ENCODE results near the gene GDPGP1.
"Not testable (repeated sequence)": the region's sequence is repeated elsewhere in the genome, so short reads cannot be mapped to it uniquely, and the experiment has no call there.

GDPGP1 gene

GRCh38 chr15:90287946-90288345 is 53.9 kb downstream of the GDPGP1 start:
- no peak for DNase-seq (ENCODE audit: low spot score)
- in situ Hi-C loops (cut with MboI; ENCODE audit: low sequenced_read_pairs, unreplicated experiment): no loop called here
- TF ChIP-seq CTCF (IDR thresholded peaks at IDR 0.05; ENCODE audit: borderline replicate concordance, control extremely low read depth, extremely low read depth, insufficient read depth, missing control alignments): no peak

- DNase-seq (ENCODE audit: low spot score): peak; percentile 41
- in situ Hi-C loops (cut with MboI; ENCODE audit: low sequenced_read_pairs, unreplicated experiment): no loop called here
These were observed 57.8 kb downstream of the GDPGP1 start for GRCh38 chr15:90291679-90292356.

GRCh38 chr15:90293040-90293810 is 59.2 kb downstream of the GDPGP1 start:
- in situ Hi-C loops (cut with MboI; ENCODE audit: low sequenced_read_pairs, unreplicated experiment): not testable (repeated sequence)
- DNase-seq (ENCODE audit: low spot score): peak; percentile 62
- peak; percentile 85 for TF ChIP-seq CTCF (IDR thresholded peaks at IDR 0.05; ENCODE audit: borderline replicate concordance, control extremely low read depth, extremely low read depth, insufficient read depth, missing control alignments)

More at GRCh38 chr15:90291679-90292356, 57.8 kb downstream of the GDPGP1 start:
- TF ChIP-seq CTCF (IDR thresholded peaks at IDR 0.05; ENCODE audit: borderline replicate concordance, control extremely low read depth, extremely low read depth, insufficient read depth, missing control alignments): no peak

GRCh38 chr15:90294159-90294558 is 60.1 kb downstream of the GDPGP1 start:
- no peak for TF ChIP-seq CTCF (IDR thresholded peaks at IDR 0.05; ENCODE audit: borderline replicate concordance, control extremely low read depth, extremely low read depth, insufficient read depth, missing control alignments)
- in situ Hi-C loops (cut with MboI; ENCODE audit: low sequenced_read_pairs, unreplicated experiment): no loop called here
- DNase-seq (ENCODE audit: low spot score): no peak

GRCh38 chr15:90294601-90295269 is 60.7 kb downstream of the GDPGP1 start:
- in situ Hi-C loops (cut with MboI; ENCODE audit: low sequenced_read_pairs, unreplicated experiment): no loop called here
- no peak for TF ChIP-seq CTCF (IDR thresholded peaks at IDR 0.05; ENCODE audit: borderline replicate concordance, control extremely low read depth, extremely low read depth, insufficient read depth, missing control alignments)
- DNase-seq (ENCODE audit: low spot score): no peak

- no peak for TF ChIP-seq CTCF (IDR thresholded peaks at IDR 0.05; ENCODE audit: borderline replicate concordance, control extremely low read depth, extremely low read depth, insufficient read depth, missing control alignments)
- DNase-seq (ENCODE audit: low spot score): no peak
- in situ Hi-C loops (cut with MboI; ENCODE audit: low sequenced_read_pairs, unreplicated experiment): no loop called here
These were observed 61.2 kb downstream of the GDPGP1 start for GRCh38 chr15:90295270-90295648.

All from GM13976 (cell line).